Nephron progenitor cell (in vitro differentiated cells): Measurements from ENCODE around the gene POLR1C.

Experiments used
- DNase-seq: peaks from one replicate; pipeline ENCODE4 v3.0.0; 2021
- H3K27ac Mint-ChIP-seq: 2 replicates; pipeline ENCODE4 v1.8.0; 2021; ENCODE audit warnings: mild to moderate bottlenecking, moderate library complexity, mixed read lengths
- H3K27me3 Mint-ChIP-seq: 2 replicates; pipeline ENCODE4 v1.8.0; 2021; ENCODE audit warnings: mild to moderate bottlenecking, low read depth, mixed read lengths; ENCODE audit not compliant: poor library complexity
- H3K36me3 Mint-ChIP-seq: 2 replicates; pipeline ENCODE4 v1.8.0; 2021; ENCODE audit warnings: low read depth, mixed read lengths
- H3K4me1 Mint-ChIP-seq: 2 replicates; pipeline ENCODE4 v1.8.0; 2021; ENCODE audit warnings: mixed read lengths
- H3K4me3 Mint-ChIP-seq: 2 replicates; pipeline ENCODE4 v1.8.0; 2021; ENCODE audit warnings: mild to moderate bottlenecking, moderate library complexity, mixed read lengths
- H3K9me3 Mint-ChIP-seq: 2 replicates; pipeline ENCODE4 v1.8.0; 2021; ENCODE audit warnings: mild to moderate bottlenecking, moderate library complexity, mixed read lengths
- CTCF ChIP-seq: fragments of 200-600 bp; sonication (generic); IDR thresholded peaks from 2 replicates; pipeline ENCODE4 v1.5.0; 2021; ENCODE audit warnings: antibody characterized with exemption

Gene POLR1C

DNA sequence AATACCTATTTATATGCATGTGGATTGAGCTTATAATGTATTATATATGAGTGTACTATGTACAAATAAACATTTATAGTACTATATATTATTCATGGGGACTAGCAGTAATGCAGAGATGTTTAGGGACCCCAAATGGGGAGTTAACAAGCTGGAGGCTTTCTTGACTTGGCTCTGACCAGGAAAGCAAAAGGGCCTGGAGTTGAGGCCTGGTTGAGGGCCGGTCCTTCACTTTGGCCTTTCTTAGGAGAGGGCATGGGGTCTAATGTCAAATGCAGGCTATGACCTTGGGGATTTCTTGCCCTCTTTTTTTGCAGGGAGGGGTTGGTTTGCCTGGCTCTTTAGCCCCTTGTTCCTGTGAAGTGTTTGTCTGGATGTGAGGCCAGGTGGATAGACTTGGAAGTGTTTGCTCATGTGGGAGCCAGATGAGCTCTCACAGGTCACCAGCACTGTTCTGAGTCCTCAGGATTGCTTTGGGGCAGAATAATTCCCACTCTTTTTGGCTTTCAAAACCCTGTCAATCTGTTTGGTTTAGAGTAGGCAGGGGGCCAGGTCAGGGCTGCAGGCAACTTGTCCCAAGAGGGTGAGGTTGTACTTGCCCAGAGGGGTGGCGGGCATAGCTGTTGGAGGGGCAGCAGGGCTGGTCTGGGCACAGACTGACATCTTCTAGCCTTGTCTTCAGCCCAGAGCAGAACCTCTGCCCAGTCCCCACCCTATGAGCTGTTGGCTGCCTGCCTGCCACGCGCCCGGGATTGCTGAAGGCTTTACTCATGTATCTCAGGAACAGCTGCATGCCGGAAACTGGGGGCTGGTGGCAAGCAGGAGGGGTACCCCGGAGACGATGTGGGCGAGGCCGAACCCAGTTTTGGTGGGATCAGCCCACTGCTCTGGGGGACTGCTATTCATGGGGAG is 24.9 kb upstream of the POLR1C start:
- no peaks in the 10 kb centered on the region for H3K9me3 Mint-ChIP-seq
- DNase-seq = no peak
- no peak overlapping the region for H3K4me3 Mint-ChIP-seq
- TF ChIP-seq CTCF = no peak
- no peaks in the 10 kb centered on the region for H3K27me3 Mint-ChIP-seq
- no peaks in the 10 kb centered on the region for H3K36me3 Mint-ChIP-seq
- peaks cover 36% of the 10 kb centered on the region for H3K4me1 Mint-ChIP-seq
- H3K27ac Mint-ChIP-seq = no peak overlapping the region

DNA sequence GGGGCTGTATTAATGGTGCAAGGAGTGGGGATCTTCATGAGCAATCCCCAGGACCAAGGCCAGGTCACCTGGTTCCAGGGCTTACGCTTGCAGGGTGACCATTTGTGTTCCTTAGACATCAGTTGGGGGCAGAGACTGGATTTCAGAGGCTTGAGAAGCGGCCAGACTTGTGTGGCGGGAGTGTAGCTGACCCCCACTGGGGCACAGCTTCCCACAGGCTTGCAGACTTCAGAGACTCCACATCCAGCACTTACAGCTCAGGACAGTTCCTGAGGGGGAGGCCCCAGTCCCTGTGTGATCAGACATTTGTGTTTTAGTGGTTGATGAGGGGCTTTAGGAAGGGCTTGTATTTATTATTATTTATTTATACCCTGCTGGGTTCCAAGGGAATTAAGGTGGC is 24.2 kb upstream of the POLR1C start:
- H3K4me1 Mint-ChIP-seq = peaks cover 42% of the 10 kb centered on the region

DNA sequence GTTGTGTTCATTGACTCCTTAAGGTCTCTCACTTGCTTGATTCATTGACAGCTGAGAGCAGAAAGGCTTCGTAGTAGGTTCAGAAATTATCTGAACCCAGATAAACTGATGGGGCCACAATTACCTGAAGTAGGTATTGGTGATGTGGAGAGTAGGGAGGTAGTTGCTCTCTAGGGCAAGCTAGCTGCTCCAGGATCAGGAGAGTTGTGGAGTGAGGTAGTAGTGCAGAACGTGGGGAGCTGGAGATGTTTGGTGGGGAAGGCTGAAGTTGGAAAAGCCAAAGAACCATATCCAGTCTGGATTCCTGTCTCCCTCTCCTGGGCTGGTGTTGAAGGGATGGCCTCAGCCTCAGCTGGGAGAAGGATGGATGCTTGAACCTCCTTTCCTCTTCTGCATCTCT is 23.7 kb upstream of the POLR1C start:
- H3K4me1 Mint-ChIP-seq = peaks cover 42% of the 10 kb centered on the region
- peak overlapping the region; percentile 91 for H3K27ac Mint-ChIP-seq

More for the DNA sequence above, 24.2 kb upstream of the POLR1C start:
- H3K4me3 Mint-ChIP-seq = no peak overlapping the region
- H3K9me3 Mint-ChIP-seq = no peaks in the 10 kb centered on the region
- no peak for DNase-seq
- H3K36me3 Mint-ChIP-seq = no peaks in the 10 kb centered on the region
- H3K27me3 Mint-ChIP-seq = no peaks in the 10 kb centered on the region
- H3K27ac Mint-ChIP-seq = peak overlapping the region; percentile 49
- TF ChIP-seq CTCF = no peak

DNA sequence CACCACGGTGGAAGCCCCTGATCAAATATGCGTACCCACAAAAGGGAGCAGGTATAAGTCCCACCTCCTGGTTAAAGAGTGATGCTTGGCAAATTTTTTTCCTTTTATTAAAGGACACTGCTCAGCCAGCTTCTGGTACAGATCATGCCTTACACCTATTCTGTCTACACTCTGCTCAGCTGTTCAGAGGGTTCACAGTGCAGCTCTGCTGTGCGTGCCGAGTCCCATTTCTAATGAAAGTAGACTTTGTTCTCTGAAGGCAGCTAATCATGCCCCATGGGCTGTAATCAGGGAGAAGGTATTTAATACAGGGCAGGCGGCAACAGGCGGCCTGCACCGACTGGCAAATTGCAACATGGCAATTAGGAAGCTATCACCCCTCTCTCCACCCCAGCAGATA is 23.1 kb upstream of the POLR1C start:
- H3K9me3 Mint-ChIP-seq = no peaks in the 10 kb centered on the region
- no peak overlapping the region for H3K4me3 Mint-ChIP-seq
- DNase-seq = no peak
- no peaks in the 10 kb centered on the region for H3K36me3 Mint-ChIP-seq
- peaks cover 36% of the 10 kb centered on the region for H3K4me1 Mint-ChIP-seq
- TF ChIP-seq CTCF = no peak
- H3K27ac Mint-ChIP-seq = no peak overlapping the region
- H3K27me3 Mint-ChIP-seq = no peaks in the 10 kb centered on the region

More for the DNA sequence above, 23.7 kb upstream of the POLR1C start:
- no peak for TF ChIP-seq CTCF
- Mint-ChIP-seq H3K27me3 (no peaks in the 10 kb centered on the region), H3K9me3 (no peaks in the 10 kb centered on the region), H3K4me3 (no peak overlapping the region), H3K36me3 (no peaks in the 10 kb centered on the region)
- no peak for DNase-seq

DNA sequence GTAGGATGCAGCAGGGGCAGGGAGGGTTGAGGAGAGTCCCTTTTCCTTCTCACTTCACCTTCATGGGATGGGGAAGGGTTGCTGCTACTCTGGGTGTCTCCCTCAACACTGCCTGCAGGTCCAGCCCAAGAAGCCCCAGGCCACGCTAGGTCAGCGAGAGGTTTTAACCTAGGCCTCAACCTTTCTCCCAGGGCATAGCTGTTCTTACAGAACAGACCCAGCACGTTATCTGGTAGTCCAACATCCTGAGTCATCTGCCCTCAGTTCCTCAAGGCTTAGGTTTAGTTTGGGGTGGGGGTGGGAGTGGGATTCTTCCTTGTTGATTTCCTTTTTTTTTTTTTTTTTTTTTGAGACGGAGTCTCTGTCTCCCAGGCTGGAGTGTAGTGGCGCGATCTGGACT is 22.6 kb upstream of the POLR1C start:
- Mint-ChIP-seq H3K9me3 (no peaks in the 10 kb centered on the region), H3K4me1 (peaks cover 32% of the 10 kb centered on the region), H3K27ac (no peak overlapping the region), H3K36me3 (peaks cover under 1% of the 10 kb centered on the region), H3K27me3 (no peaks in the 10 kb centered on the region), H3K4me3 (no peak overlapping the region)
- DNase-seq = no peak
- TF ChIP-seq CTCF = no peak

DNA sequence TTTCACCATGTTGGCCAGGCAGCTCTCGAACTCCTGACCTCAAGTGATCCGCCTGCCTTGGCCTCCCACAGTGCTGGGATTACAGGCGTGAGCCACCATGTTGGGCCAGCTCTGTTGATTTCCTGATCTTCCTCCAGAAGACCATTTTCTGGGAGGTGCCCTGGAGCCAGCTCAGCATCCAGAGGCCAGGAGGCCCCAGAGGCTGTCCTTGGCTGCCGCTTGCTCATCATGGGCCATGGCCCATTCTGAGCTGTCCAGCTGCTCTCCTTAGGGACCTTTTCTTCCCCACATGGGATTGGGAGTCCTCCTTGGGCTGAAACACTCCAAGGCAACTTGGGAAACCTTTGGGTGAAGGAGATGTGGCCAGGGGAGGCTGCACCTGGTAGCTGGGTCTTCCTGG is 22.1 kb upstream of the POLR1C start:
- H3K27me3 Mint-ChIP-seq = no peaks in the 10 kb centered on the region

More for the DNA sequence above, 22.1 kb upstream of the POLR1C start:
- no peak overlapping the region for H3K27ac Mint-ChIP-seq
- H3K4me1 Mint-ChIP-seq = peaks cover 31% of the 10 kb centered on the region
- H3K36me3 Mint-ChIP-seq = peaks cover 5% of the 10 kb centered on the region
- no peak for TF ChIP-seq CTCF
- no peak for DNase-seq
- H3K9me3 Mint-ChIP-seq = no peaks in the 10 kb centered on the region
- no peak overlapping the region for H3K4me3 Mint-ChIP-seq
